A549 (cell line): ENCODE results near the gene PSG7. TPM values are rescaled to one million over a fixed set of nuclear protein-coding genes. Genes with fewer than 3 reads are reported as not detected.
"Not testable (repeated sequence)": the region's sequence is repeated elsewhere in the genome, so short reads cannot be mapped to it uniquely, and the experiment has no call there.

Experiments
- ATAC-seq, 2 experiments: fragments of 200-7000 bp in 1 of 2; fragments of >200 bp in 1 of 2; cut with Nextera tagmentation in 1 of 2; cut with Tn5 transposase in 1 of 2; 3 replicates each; pipeline versions ENCODE4 v1.8.0 to v1.9.1; 2018 to 2020; ENCODE audit warnings: mild to moderate bottlenecking in 1 of 2, moderate library complexity in 1 of 2
- CTCF ChIA-PET: fragments of 300-600 bp; sonication (Branson Sonifier 250); formaldehyde crosslinking; extraction: SDS; loops from one replicate; lab custom pipeline; 2021; ENCODE audit warnings: antibody characterized with exemption, inconsistent platforms; lab: Yijun Ruan, JAX
- POLR2A ChIA-PET: fragments of 350-600 bp; formaldehyde crosslinking; extraction: SDS; loops from one replicate; lab custom pipeline; 2021; ENCODE audit warnings: antibody characterized with exemption, inconsistent platforms; lab: Yijun Ruan, JAX
- DNase-seq, 2 experiments: peaks; one replicate each; pipeline versions ENCODE4 v3.0.0 to v3.0.0-alpha.2; 2011 to 2016; ENCODE audit warnings: low read depth in 1 of 2, low spot score in 1 of 2
- FAIRE-seq: peaks from 2 replicates; lab custom pipeline; 2011; peaks lifted over from hg19 to GRCh38; lab: Jason Lieb, UNC
- H3K27ac ChIP-seq, 2 experiments: fragments of >200 bp; sonication (Bioruptor Twin); formaldehyde crosslinking; 3 replicates each; pipeline ENCODE4 v1.5.1; 2016 to 2017
- H3K4me1 ChIP-seq: fragments of >200 bp; sonication (Bioruptor Twin); formaldehyde crosslinking; 3 replicates; pipeline ENCODE4 v1.6.1; 2016
- H3K4me2 ChIP-seq: fragments of >200 bp; sonication (Bioruptor Twin); formaldehyde crosslinking; 3 replicates; pipeline ENCODE4 v1.6.1; 2016
- H3K4me3 ChIP-seq: fragments of >200 bp; sonication (Bioruptor Twin); formaldehyde crosslinking; 3 replicates; pipeline ENCODE4 v1.5.1; 2016
- H3K9me3 ChIP-seq: fragments of >200 bp; sonication (Bioruptor Twin); formaldehyde crosslinking; 3 replicates; pipeline ENCODE4 v1.6.1; 2016
- CBX8 ChIP-seq: fragments of 200-600 bp; sonication (generic); IDR thresholded peaks from 2 replicates; pipeline ENCODE4 v1.6.1; 2016
- CHD2 ChIP-seq: fragments of 150-350 bp; IDR thresholded peaks from 2 replicates; pipeline ENCODE4 v1.6.1; 2014; ENCODE audit warnings: low read length; ENCODE audit not compliant: partially characterized antibody
- ESRRA ChIP-seq: fragments of 150-350 bp; IDR thresholded peaks from 2 replicates; pipeline ENCODE4 v1.6.1; 2014; ENCODE audit warnings: mild to moderate bottlenecking, low read length, borderline replicate concordance
- HEYL ChIP-seq: fragments of 250-450 bp; sonication (Bioruptor Pico); IDR thresholded peaks from 2 replicates; pipeline ENCODE4 v1.8.0; 2021; ENCODE audit warnings: mild to moderate bottlenecking, moderate library complexity
- HOXB13 ChIP-seq: fragments of 250-450 bp; sonication (Bioruptor Pico); IDR thresholded peaks from 2 replicates; pipeline ENCODE4 v1.5.0; 2020; ENCODE audit warnings: low read depth, mild to moderate bottlenecking, moderate library complexity
- JUNB ChIP-seq: fragments of >200 bp; sonication (Bioruptor Twin); formaldehyde crosslinking; IDR thresholded peaks from 2 replicates; pipeline ENCODE4 v1.6.1; 2016
- MAZ ChIP-seq: fragments of 150-350 bp; IDR thresholded peaks from 2 replicates; pipeline ENCODE4 v1.6.1; 2014; ENCODE audit warnings: antibody characterized with exemption, low read depth, low read length, borderline replicate concordance
- RAD21 ChIP-seq, 2 experiments: fragments of >200 bp in 1 of 2; sonication (Bioruptor Twin) in 1 of 2; formaldehyde crosslinking in 1 of 2; IDR thresholded peaks in 1 of 2; conservative IDR thresholded peaks in 1 of 2; 2 replicates in 1 of 2; 3 replicates in 1 of 2; pipeline ENCODE4 v1.6.1; 2012 to 2018; ENCODE audit warnings: inconsistent platforms in 1 of 2
- SMC3 ChIP-seq: fragments of >200 bp; sonication (Bioruptor Twin); formaldehyde crosslinking; IDR thresholded peaks from 3 replicates; pipeline ENCODE4 v1.6.1; 2018; ENCODE audit warnings: inconsistent platforms
- WGBS: methylation state at CpG from one replicate; pipeline ENCODE4 v1.1.6; 2017; ENCODE audit errors: missing lambda C conversion rate; 5-methylcytosine and 5-hydroxymethylcytosine counted together
- polyA plus RNA-seq, 4 experiments: library from polyadenylated mRNA; depleted of rRNA in 3 of 4; stranded (reverse); fragments of >200 nt; fragmentation: RNase III in 1 of 4; extraction: RNeasy Plus Mini Kit Qiagen cat#74134 plus additional on column Dnase treatment in 1 of 4; gene quantifications; 2 replicates in 3 of 4; 3 replicates in 1 of 4; pipeline ENCODE4 v1.2.3, GENCODE V29; 2011 to 2017
- TF ChIP-seq, protein P1 (sequence below): fragments of 150-350 bp; IDR thresholded peaks from 2 replicates; pipeline ENCODE4 v1.6.1; 2014; ENCODE audit warnings: low read depth, mild to moderate bottlenecking, low read length
- TF ChIP-seq, protein P2 (sequence below): fragments of 250-450 bp; sonication (Bioruptor Pico); IDR thresholded peaks from 2 replicates; pipeline ENCODE4 v1.5.0; 2020; ENCODE audit warnings: low read depth, mild to moderate bottlenecking, moderate library complexity
- TF ChIP-seq, protein P3 (sequence below): fragments of >200 bp; sonication (Bioruptor Twin); formaldehyde crosslinking; IDR thresholded peaks from 3 replicates; pipeline ENCODE4 v1.6.1; 2016
- TF ChIP-seq, protein P4 (sequence below): fragments of >200 bp; sonication (Bioruptor Twin); formaldehyde crosslinking; IDR thresholded peaks from 3 replicates; pipeline ENCODE4 v1.5.1; 2016

PSG7 gene
- polyA plus RNA-seq, 2 of the 4 experiments (the other 2 are of a cell fraction) = not detected

DNA sequence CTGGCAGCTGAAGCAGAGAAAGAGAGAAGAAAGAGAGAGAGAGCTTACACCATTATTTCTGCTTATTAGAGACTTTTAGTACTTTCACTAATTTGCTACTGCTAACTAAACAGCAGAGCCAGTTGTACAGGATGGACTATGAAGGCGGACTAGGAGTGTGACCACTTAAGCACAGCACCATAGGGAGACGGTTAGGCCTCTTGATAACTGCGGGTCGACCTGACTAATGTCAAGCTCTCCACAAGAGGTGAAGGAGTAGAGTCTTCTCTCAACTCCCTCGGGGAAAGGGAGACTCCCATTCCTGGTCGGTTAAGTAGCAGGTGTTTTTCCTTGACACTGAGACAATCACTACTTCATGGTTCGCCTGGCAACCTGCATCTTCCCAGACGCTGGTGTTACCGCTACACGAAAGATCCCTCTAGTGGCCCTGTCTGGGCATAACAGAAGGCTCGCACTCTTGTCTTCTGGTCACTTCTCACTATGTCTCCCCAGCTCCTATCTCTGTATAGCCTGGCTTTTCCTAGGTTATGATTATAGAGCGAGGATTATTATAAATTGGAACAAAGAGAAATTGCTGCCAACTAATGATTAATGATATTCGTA lies 5.3 kb upstream of the PSG7 start:
- H3K4me2 ChIP-seq = no peak overlapping the region
- POLR2A ChIA-PET = no interaction called here
- no peak overlapping the region for H3K4me3 ChIP-seq
- 55% methylated on average over 13 of the region's 13 CpGs for WGBS
- TF ChIP-seq, protein P1, sequence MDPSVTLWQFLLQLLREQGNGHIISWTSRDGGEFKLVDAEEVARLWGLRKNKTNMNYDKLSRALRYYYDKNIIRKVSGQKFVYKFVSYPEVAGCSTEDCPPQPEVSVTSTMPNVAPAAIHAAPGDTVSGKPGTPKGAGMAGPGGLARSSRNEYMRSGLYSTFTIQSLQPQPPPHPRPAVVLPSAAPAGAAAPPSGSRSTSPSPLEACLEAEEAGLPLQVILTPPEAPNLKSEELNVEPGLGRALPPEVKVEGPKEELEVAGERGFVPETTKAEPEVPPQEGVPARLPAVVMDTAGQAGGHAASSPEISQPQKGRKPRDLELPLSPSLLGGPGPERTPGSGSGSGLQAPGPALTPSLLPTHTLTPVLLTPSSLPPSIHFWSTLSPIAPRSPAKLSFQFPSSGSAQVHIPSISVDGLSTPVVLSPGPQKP = no peak
- TF ChIP-seq, protein P2, sequence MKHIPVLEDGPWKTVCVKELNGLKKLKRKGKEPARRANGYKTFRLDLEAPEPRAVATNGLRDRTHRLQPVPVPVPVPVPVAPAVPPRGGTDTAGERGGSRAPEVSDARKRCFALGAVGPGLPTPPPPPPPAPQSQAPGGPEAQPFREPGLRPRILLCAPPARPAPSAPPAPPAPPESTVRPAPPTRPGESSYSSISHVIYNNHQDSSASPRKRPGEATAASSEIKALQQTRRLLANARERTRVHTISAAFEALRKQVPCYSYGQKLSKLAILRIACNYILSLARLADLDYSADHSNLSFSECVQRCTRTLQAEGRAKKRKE (CRISPR knock-in tag) = no peak
- no peak for TF ChIP-seq CHD2
- TF ChIP-seq, protein P3, sequence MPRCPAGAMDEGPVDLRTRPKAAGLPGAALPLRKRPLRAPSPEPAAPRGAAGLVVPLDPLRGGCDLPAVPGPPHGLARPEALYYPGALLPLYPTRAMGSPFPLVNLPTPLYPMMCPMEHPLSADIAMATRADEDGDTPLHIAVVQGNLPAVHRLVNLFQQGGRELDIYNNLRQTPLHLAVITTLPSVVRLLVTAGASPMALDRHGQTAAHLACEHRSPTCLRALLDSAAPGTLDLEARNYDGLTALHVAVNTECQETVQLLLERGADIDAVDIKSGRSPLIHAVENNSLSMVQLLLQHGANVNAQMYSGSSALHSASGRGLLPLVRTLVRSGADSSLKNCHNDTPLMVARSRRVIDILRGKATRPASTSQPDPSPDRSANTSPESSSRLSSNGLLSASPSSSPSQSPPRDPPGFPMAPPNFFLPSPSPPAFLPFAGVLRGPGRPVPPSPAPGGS = no peak
- TF ChIP-seq, protein P4, sequence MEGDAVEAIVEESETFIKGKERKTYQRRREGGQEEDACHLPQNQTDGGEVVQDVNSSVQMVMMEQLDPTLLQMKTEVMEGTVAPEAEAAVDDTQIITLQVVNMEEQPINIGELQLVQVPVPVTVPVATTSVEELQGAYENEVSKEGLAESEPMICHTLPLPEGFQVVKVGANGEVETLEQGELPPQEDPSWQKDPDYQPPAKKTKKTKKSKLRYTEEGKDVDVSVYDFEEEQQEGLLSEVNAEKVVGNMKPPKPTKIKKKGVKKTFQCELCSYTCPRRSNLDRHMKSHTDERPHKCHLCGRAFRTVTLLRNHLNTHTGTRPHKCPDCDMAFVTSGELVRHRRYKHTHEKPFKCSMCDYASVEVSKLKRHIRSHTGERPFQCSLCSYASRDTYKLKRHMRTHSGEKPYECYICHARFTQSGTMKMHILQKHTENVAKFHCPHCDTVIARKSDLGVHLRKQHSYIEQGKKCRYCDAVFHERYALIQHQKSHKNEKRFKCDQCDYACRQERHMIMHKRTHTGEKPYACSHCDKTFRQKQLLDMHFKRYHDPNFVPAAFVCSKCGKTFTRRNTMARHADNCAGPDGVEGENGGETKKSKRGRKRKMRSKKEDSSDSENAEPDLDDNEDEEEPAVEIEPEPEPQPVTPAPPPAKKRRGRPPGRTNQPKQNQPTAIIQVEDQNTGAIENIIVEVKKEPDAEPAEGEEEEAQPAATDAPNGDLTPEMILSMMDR = peak; percentile 40
- TF ChIP-seq HOXB13 (CRISPR knock-in tag) = no peak
- no peak for TF ChIP-seq MAZ
- TF ChIP-seq ESRRA = no peak
- TF ChIP-seq SMC3 = peak; percentile 38; the same call in 2 of the 3 replicates
- TF ChIP-seq RAD21 (conservative IDR thresholded peaks at IDR 0.05 in 1 of 2, IDR thresholded peaks at IDR 0.05 in 1 of 2) = peak; percentile 47 to 64; a peak in 4 of 5 replicates
- TF ChIP-seq JUNB = no peak
- TF ChIP-seq HEYL (CRISPR knock-in tag) = no peak
- TF ChIP-seq CBX8 = no peak
- DNase-seq (peak; percentile 19 to 55), FAIRE-seq (no peak), ATAC-seq (peak; percentile 54 to 68)
- CTCF ChIA-PET = interaction anchor here (0.6 to 2.8 kb wide), 11 partner anchors 9 to 458 kb away, joined by 3 to 8 read pairs (median 4); no protein-coding TSS in a partner anchor
- no peaks in the 10 kb centered on the region for H3K4me1 ChIP-seq
- H3K9me3 ChIP-seq = no peaks in the 10 kb centered on the region
- no peak overlapping the region for H3K27ac ChIP-seq

DNA sequence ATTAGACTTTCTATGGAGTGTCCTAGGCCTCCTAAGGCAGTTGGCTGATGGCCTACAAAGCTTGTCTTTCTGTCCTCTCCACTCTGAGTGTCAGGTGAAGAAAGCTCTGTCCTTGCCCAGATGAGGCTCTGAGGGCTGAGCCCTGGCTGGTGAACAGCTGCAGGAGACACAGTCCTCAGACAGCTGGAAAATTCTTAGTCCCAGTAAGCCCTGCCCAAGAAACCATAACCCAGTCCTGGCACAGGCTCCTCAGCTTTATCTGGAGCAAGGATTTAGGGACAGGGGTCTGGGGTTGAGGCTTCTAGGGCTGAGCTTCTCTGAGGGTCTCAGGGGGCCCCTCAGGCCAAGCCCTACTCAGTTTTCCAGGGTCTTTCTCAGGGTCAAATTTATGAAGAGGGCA lies 2.3 kb downstream of the PSG7 start:
- peak overlapping the region; percentile 30 to 46; a peak in 4 of 6 replicates for H3K27ac ChIP-seq
- POLR2A ChIA-PET, DNase-seq, H3K9me3 ChIP-seq, H3K4me2 ChIP-seq, ATAC-seq, H3K4me3 ChIP-seq: not testable (repeated sequence)
- peaks cover 31% of the 10 kb centered on the region for H3K4me1 ChIP-seq
- CTCF ChIA-PET = interaction anchor here (0.6 to 1.8 kb wide), 4 partner anchors 10 to 157 kb away, joined by 3 to 7 read pairs (median 4); no protein-coding TSS in a partner anchor
- FAIRE-seq = peak; percentile 88

DNA sequence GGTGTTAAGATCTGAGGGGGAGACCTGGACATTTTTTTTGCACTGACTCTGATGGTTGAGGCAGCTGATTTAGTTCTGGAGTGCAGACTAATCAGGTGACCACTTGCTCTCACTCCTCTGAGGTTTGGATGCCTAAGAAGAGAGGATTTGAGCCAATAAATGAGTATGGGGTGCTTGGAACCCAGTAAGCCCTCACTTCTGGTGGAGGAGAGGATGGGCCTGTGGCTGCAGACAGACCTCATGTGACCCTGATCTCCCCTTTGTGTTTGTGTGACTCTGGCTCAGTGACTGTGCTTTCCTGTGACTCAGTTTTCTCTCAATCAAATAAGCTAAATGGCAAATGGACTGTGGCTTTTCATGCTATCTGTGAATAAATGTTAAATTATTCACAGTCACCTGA lies 2.8 kb downstream of the PSG7 start:
- H3K9me3 ChIP-seq, H3K4me2 ChIP-seq, POLR2A ChIA-PET, DNase-seq, ATAC-seq, H3K4me3 ChIP-seq: not testable (repeated sequence)
- CTCF ChIA-PET = interaction anchor here (0.6 to 1.8 kb wide), 6 partner anchors 8 to 157 kb away, joined by 3 to 7 read pairs (median 4); no protein-coding TSS in a partner anchor
- Histone ChIP-seq H3K4me1 (peaks cover 31% of the 10 kb centered on the region), H3K27ac (peak overlapping the region; percentile 65 to 82)
- FAIRE-seq = peak; percentile 43

DNA sequence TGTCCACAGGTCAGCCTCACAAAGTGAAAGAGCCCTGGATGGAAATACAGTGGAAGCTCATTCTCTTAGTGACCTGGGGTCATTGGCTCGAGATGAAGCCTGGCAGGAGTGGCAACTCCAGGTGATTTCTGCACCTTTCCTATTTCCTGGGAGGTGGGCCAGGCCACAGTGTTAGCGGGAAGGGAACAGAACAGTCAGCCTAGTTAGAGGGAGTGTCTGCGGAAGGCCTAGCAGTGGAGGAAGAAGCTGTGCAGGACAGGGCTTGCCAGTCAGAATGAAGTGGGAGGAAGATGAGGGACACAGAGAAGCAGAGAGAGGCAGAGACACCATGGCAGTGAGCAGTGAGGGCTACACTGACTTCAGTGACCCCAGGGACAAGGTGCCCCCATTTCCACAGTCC lies 3.6 kb downstream of the PSG7 start:
- H3K4me2 ChIP-seq = peak overlapping the region; percentile 59; the same call in 1 of the 3 replicates
- WGBS = 66% methylated on average over 3 of the region's 3 CpGs

More for the DNA sequence above, 3.6 kb downstream of the PSG7 start:
- H3K4me3 ChIP-seq, POLR2A ChIA-PET, DNase-seq, ATAC-seq, H3K9me3 ChIP-seq, FAIRE-seq: not testable (repeated sequence)
- Histone ChIP-seq H3K4me1 (peaks cover 31% of the 10 kb centered on the region), H3K27ac (peak overlapping the region; percentile 65 to 82)
- CTCF ChIA-PET = interaction anchor here (0.7 to 1.8 kb wide), 5 partner anchors 8 to 156 kb away, joined by 4 to 7 read pairs (median 5); no protein-coding TSS in a partner anchor
